IMR-90 (cell line): ENCODE results near the gene FOXP1. TPM values are rescaled to one million over a fixed set of nuclear protein-coding genes. Genes with fewer than 3 reads are reported as not detected.
A peak's percentile ranks its signal among the peaks of the same experiment; 100 is the strongest.

Experiments used
- ATAC-seq: fragments of 200-7000 bp; cut with Tn5 transposase; 2 replicates; pipeline ENCODE4 v1.9.1; 2020; ENCODE audit warnings: low read depth, mild to moderate bottlenecking, moderate library complexity
- BruUV-seq: library from RNA; stranded (reverse); fragments of 400-500 nt; replicated peaks from 2 replicates; lab custom pipeline; 2021; lab: Mats Ljungman, UMichigan
- CTCF ChIA-PET: fragments of 300-600 bp; formaldehyde crosslinking; extraction: SDS; loops from one replicate; lab custom pipeline; 2021; ENCODE audit warnings: antibody characterized with exemption; lab: Yijun Ruan, JAX
- POLR2A ChIA-PET: fragments of 300-600 bp; sonication (Branson Sonifier 250); formaldehyde crosslinking; loops from one replicate; lab custom pipeline; 2022; ENCODE audit warnings: antibody characterized with exemption; ENCODE audit not compliant: unreplicated experiment; lab: Charles Lee
- DNase-seq: peaks from one replicate; pipeline ENCODE4 v3.0.0; 2013
- H2AFZ ChIP-seq: replicated peaks from 2 replicates; pipeline ENCODE3; 2013; ENCODE audit warnings: low read length, mild to moderate bottlenecking; ENCODE audit not compliant: poor library complexity
- H2AK5ac ChIP-seq: 2 replicates; pipeline ENCODE4 v1.6.1; 2013; ENCODE audit warnings: low read depth, low read length, inconsistent platforms
- H2AK9ac ChIP-seq: replicated peaks from 2 replicates; pipeline ENCODE3; 2013; ENCODE audit warnings: mild to moderate bottlenecking, low read depth, low read length, moderate library complexity; ENCODE audit not compliant: poor library complexity
- H2BK120ac ChIP-seq: 2 replicates; pipeline ENCODE4 v1.6.1; 2013; ENCODE audit warnings: low read depth, low read length, inconsistent platforms
- H2BK15ac ChIP-seq: 3 replicates; pipeline ENCODE4 v1.6.1; 2013; ENCODE audit warnings: low read depth, low read length, inconsistent platforms
- H2BK20ac ChIP-seq: 2 replicates; pipeline ENCODE4 v1.6.1; 2013; ENCODE audit warnings: low read depth, mild to moderate bottlenecking, inconsistent platforms, low read length, moderate library complexity
- H2BK5ac ChIP-seq: 2 replicates; pipeline ENCODE4 v1.6.1; 2013; ENCODE audit warnings: mild to moderate bottlenecking, low read depth, low read length, inconsistent platforms; ENCODE audit not compliant: poor library complexity, severe bottlenecking
- H3K14ac ChIP-seq: replicated peaks from 2 replicates; pipeline ENCODE4 v1.6.1; 2013; ENCODE audit warnings: low read depth, low read length, inconsistent platforms
- H3K18ac ChIP-seq: 2 replicates; pipeline ENCODE4 v1.6.1; 2013; ENCODE audit warnings: low read depth, low read length, control low read depth
- H3K23ac ChIP-seq: 2 replicates; pipeline ENCODE4 v1.6.1; 2013; ENCODE audit warnings: low read depth, low read length, inconsistent platforms
- H3K27ac ChIP-seq: 2 replicates; pipeline ENCODE4 v1.5.1; 2013; ENCODE audit warnings: mild to moderate bottlenecking, control low read depth, low read length; ENCODE audit not compliant: insufficient read depth
- H3K27me3 ChIP-seq: 2 replicates; pipeline ENCODE4 v1.6.1; 2013; ENCODE audit warnings: low read length; ENCODE audit not compliant: control insufficient read depth, insufficient read depth
- H3K36me3 ChIP-seq: 2 replicates; pipeline ENCODE4 v1.6.1; 2013; ENCODE audit warnings: low read length, mixed read lengths; ENCODE audit not compliant: control insufficient read depth, insufficient read depth
- H3K4ac ChIP-seq: 2 replicates; pipeline ENCODE4 v1.6.1; 2013; ENCODE audit warnings: low read depth, low read length, inconsistent platforms
- H3K4me1 ChIP-seq: 2 replicates; pipeline ENCODE4 v1.6.1; 2013; ENCODE audit warnings: low read length, mixed read lengths; ENCODE audit not compliant: control insufficient read depth, insufficient read depth
- H3K4me2 ChIP-seq: 2 replicates; pipeline ENCODE4 v1.6.1; 2013; ENCODE audit warnings: low read depth, mild to moderate bottlenecking, control low read depth, low read length, moderate library complexity
- H3K4me3 ChIP-seq: 2 replicates; pipeline ENCODE4 v1.5.1; 2013; ENCODE audit warnings: low read depth, mild to moderate bottlenecking, control low read depth, low read length, moderate library complexity; ENCODE audit not compliant: insufficient read depth
- H3K56ac ChIP-seq: 2 replicates; pipeline ENCODE4 v1.6.1; 2013; ENCODE audit warnings: low read length, inconsistent platforms; ENCODE audit not compliant: insufficient read depth; ENCODE audit errors: extremely low read depth
- H3K79me1 ChIP-seq, 2 experiments: 2 replicates each; pipeline ENCODE4 v1.6.1; 2013; ENCODE audit warnings: low read length in 2 of 2, inconsistent platforms in 1 of 2, low read depth in 1 of 2
- H3K9ac ChIP-seq: 2 replicates; pipeline ENCODE4 v1.6.1; 2013; ENCODE audit warnings: low read depth, low read length, control low read depth
- H3K9me1 ChIP-seq: 2 replicates; pipeline ENCODE4 v1.6.1; 2013; ENCODE audit warnings: low read length, inconsistent platforms; ENCODE audit not compliant: insufficient read depth
- H3K9me3 ChIP-seq: 2 replicates; pipeline ENCODE4 v1.6.1; 2013; ENCODE audit warnings: low read length; ENCODE audit not compliant: control insufficient read depth, insufficient read depth
- H4K20me1 ChIP-seq: 2 replicates; pipeline ENCODE4 v1.6.1; 2013; ENCODE audit warnings: low read length, inconsistent platforms; ENCODE audit not compliant: insufficient read depth
- H4K5ac ChIP-seq: 2 replicates; pipeline ENCODE4 v1.6.1; 2013; ENCODE audit warnings: mild to moderate bottlenecking, low read depth, low read length, control low read depth
- H4K8ac ChIP-seq, 2 experiments: 2 replicates each; pipeline ENCODE4 v1.6.1; 2013; ENCODE audit warnings: low read depth in 2 of 2, low read length in 2 of 2, control low read depth in 1 of 2, inconsistent platforms in 1 of 2
- H4K91ac ChIP-seq: 2 replicates; pipeline ENCODE4 v1.6.1; 2013; ENCODE audit warnings: low read depth, low read length, inconsistent platforms; ENCODE audit not compliant: insufficient read depth
- BHLHE40 ChIP-seq: fragments of 150-350 bp; IDR thresholded peaks from 2 replicates; pipeline ENCODE4 v1.6.1; 2016; ENCODE audit warnings: mild to moderate bottlenecking, low read depth, low read length
- CEBPB ChIP-seq: IDR thresholded peaks from 2 replicates; pipeline ENCODE4 v1.6.1; 2012; ENCODE audit warnings: low read depth, low read length, improper control_type of control experiment
- CHD1 ChIP-seq: IDR thresholded peaks from 2 replicates; pipeline ENCODE4 v1.6.1; 2012; ENCODE audit warnings: low read depth, low read length, improper control_type of control experiment
- CTCF ChIP-seq: conservative IDR thresholded peaks from 2 replicates; pipeline ENCODE4 v1.5.1; 2012; ENCODE audit warnings: mild to moderate bottlenecking, low read depth, low read length, improper control_type of control experiment
- ELK1 ChIP-seq: fragments of 150-350 bp; IDR thresholded peaks from 2 replicates; pipeline ENCODE4 v1.6.1; 2016; ENCODE audit warnings: low read depth, mild to moderate bottlenecking, low read length, moderate library complexity, borderline replicate concordance
- FOS ChIP-seq: fragments of 150-350 bp; IDR thresholded peaks from 2 replicates; pipeline ENCODE4 v1.6.1; 2016; ENCODE audit warnings: low read depth, low read length
- MAFK ChIP-seq: IDR thresholded peaks from 2 replicates; pipeline ENCODE4 v1.6.1; 2012; ENCODE audit warnings: low read depth, low read length, improper control_type of control experiment
- MAZ ChIP-seq: IDR thresholded peaks from 2 replicates; pipeline ENCODE4 v1.6.1; 2012; ENCODE audit warnings: low read depth, mild to moderate bottlenecking, low read length, improper control_type of control experiment, moderate library complexity, borderline replicate concordance
- MXI1 ChIP-seq: IDR thresholded peaks from 2 replicates; pipeline ENCODE4 v1.6.1; 2012; ENCODE audit warnings: low read depth, mild to moderate bottlenecking, low read length, moderate library complexity, borderline replicate concordance
- NFE2L2 ChIP-seq: fragments of 150-350 bp; IDR thresholded peaks from 2 replicates; pipeline ENCODE4 v1.6.1; 2016; ENCODE audit warnings: low read depth, mild to moderate bottlenecking, low read length
- POLR2A ChIP-seq: IDR thresholded peaks from 2 replicates; pipeline ENCODE4 v1.6.1; 2012; ENCODE audit warnings: mild to moderate bottlenecking, low read depth, low read length
- RAD21 ChIP-seq: IDR thresholded peaks from 2 replicates; pipeline ENCODE4 v1.6.1; 2012; ENCODE audit warnings: low read length, improper control_type of control experiment
- RCOR1 ChIP-seq: IDR thresholded peaks from 2 replicates; pipeline ENCODE4 v1.6.1; 2012; ENCODE audit warnings: mild to moderate bottlenecking, low read length, improper control_type of control experiment; ENCODE audit not compliant: insufficient replicate concordance
- RFX5 ChIP-seq: IDR thresholded peaks from 2 replicates; pipeline ENCODE4 v1.8.0; 2012; ENCODE audit warnings: low read depth, mild to moderate bottlenecking, low read length, moderate library complexity
- USF2 ChIP-seq: fragments of 150-350 bp; IDR thresholded peaks from 2 replicates; pipeline ENCODE4 v1.6.1; 2017; ENCODE audit warnings: mild to moderate bottlenecking, antibody characterized with exemption, low read length, low read depth
- WGBS, 2 experiments: methylation state at CpG; one replicate each; pipeline versions ENCODE4 v1.1.5 to v1.1.7; 2013; ENCODE audit warnings: missing lambda C conversion rate in 2 of 2; ENCODE audit not compliant: insufficient read length in 1 of 2; ENCODE audit errors: extremely low coverage in 2 of 2; 5-methylcytosine and 5-hydroxymethylcytosine counted together
- dilution Hi-C: fragments of 300-500 bp; cut with HindIII; formaldehyde crosslinking; loops from one replicate; pipeline ENCODE4 v1.14.3; 2018; ENCODE audit warnings: low sequenced_read_pairs; ENCODE audit not compliant: unreplicated experiment
- in situ Hi-C: fragments of 300-500 bp; cut with MboI; formaldehyde crosslinking; loops from 3 replicates; pipeline ENCODE4 v1.14.3; 2019; ENCODE audit warnings: low sequenced_read_pairs, inconsistent platforms, mixed read lengths
- intact Hi-C: fragments of 100-400 bp; cut with micrococcal nuclease; formaldehyde crosslinking; loops from 2 replicates; pipeline ENCODE4 v1.10.0; 2022
- polyA plus RNA-seq, 3 experiments: library from polyadenylated mRNA; depleted of rRNA; stranded (reverse); fragments of >200 nt; gene quantifications; 2 replicates each; pipeline ENCODE4 v1.2.3, GENCODE V29; 2012; ENCODE audit warnings: low replicate concordance in 1 of 3
- total RNA-seq: library from RNA; depleted of rRNA; stranded (reverse); fragments of >200 nt; gene quantifications from 2 replicates; pipeline ENCODE4 v1.2.3, GENCODE V29; 2012

The FOXP1 gene
- total and polyA plus RNA-seq, 2 of the 4 experiments (the other 2 are of a cell fraction): 37.0 to 132 TPM

- TF ChIP-seq FOS (no peak), RAD21 (no peak), RCOR1 (no peak), ELK1 (no peak), BHLHE40 (no peak), CHD1 (no peak), MAFK (no peak), CEBPB (no peak), RFX5 (no peak), CTCF (no peak), USF2 (no peak), POLR2A (no peak), MAZ (no peak), NFE2L2 (no peak), MXI1 (no peak)
- no TSS peak for BruUV-seq
- H2BK20ac ChIP-seq: peak overlapping the region; percentile 11; the same call in 1 of the 2 replicates
- whole genome bisulfite sequencing, 2 experiments: 42% methylated on average over 4 of the region's 4 CpGs; no CpG with 5 or more reads in 1 of the 2 experiments
- H3K36me3 ChIP-seq: no peaks in the 10 kb centered on the region
- in situ Hi-C loops: no loop called here
- peak overlapping the region; percentile 86 for H3K18ac ChIP-seq
- ChIA-PET CTCF (interaction anchor here (0.9 kb wide), 1 partner anchor 332 kb away, joined by 3 read pairs; no protein-coding TSS in a partner anchor), POLR2A (no interaction called here)
- peak overlapping the region; percentile 41; the same call in 1 of the 2 replicates for H4K5ac ChIP-seq
- peak overlapping the region; percentile 8; the same call in 1 of the 3 replicates for H2BK15ac ChIP-seq
- peaks cover 10 to 76% of the 10 kb centered on the region in 2 experiments; a peak in 2 of 4 replicates for H3K79me1 ChIP-seq
- intact Hi-C loops: loop anchor here (2.0 to 5.0 kb wide), 4 partner anchors 63 to 515 kb away; no protein-coding TSS in a partner anchor
- H3K27me3 ChIP-seq: no peaks in the 10 kb centered on the region
- peak overlapping the region; percentile 91 for H3K9ac ChIP-seq
- H2BK120ac ChIP-seq: peak overlapping the region; percentile 90; the same call in 1 of the 2 replicates
- H4K8ac ChIP-seq: peak overlapping the region; percentile 52 to 81; a peak in 3 of 4 replicates
- H2AK9ac ChIP-seq: no peak overlapping the region
- dilution Hi-C loops: no loop called here
- DNase-seq (no peak), ATAC-seq (no peak)
- peak overlapping the region; percentile 93 for H2BK5ac ChIP-seq
- H3K4me1 ChIP-seq: peaks cover 15% of the 10 kb centered on the region
- peak overlapping the region; percentile 97 for H3K27ac ChIP-seq
- peak overlapping the region; percentile 92; the same call in 1 of the 2 replicates for H3K4ac ChIP-seq
- peak overlapping the region; percentile 84; the same call in 1 of the 2 replicates for H3K56ac ChIP-seq
- peak overlapping the region; percentile 95 for H3K4me2 ChIP-seq
- H3K4me3 ChIP-seq: peak overlapping the region; percentile 57; the same call in 1 of the 2 replicates
- H3K9me3 ChIP-seq: no peaks in the 10 kb centered on the region
- H3K9me1 ChIP-seq: peaks cover 17% of the 10 kb centered on the region
- H3K23ac ChIP-seq: peak overlapping the region; percentile 98; the same call in 1 of the 2 replicates
- peak overlapping the region; percentile 67; the same call in 1 of the 2 replicates for H3K14ac ChIP-seq
- no peak overlapping the region for H4K91ac ChIP-seq
- no peak overlapping the region for H2AK5ac ChIP-seq
- peaks cover 11% of the 10 kb centered on the region; the same call in 1 of the 2 replicates for H4K20me1 ChIP-seq
- no peak overlapping the region for H2AFZ ChIP-seq
Measured at GRCh38 chr3:71065764-71066013, 517.8 kb downstream of the FOXP1 start.
